Parathyroid adenoma (tissue), 2 donors: ENCODE measurements around the gene ATP9B.

Experiments used
- H2AFZ ChIP-seq: fragments of 300-600 bp; sonication (generic); one replicate; pipeline ENCODE4 v1.7.0; 2017; ENCODE audit warnings: antibody characterized with exemption, mild to moderate bottlenecking
- H3K27ac ChIP-seq: fragments of 300-600 bp; sonication (generic); one replicate; pipeline ENCODE4 v1.7.0; 2017
- H3K27me3 ChIP-seq: fragments of 300-600 bp; sonication (generic); one replicate; pipeline ENCODE4 v1.7.0; 2017; ENCODE audit warnings: low read length; ENCODE audit not compliant: control insufficient read depth, insufficient read depth
- H3K36me3 ChIP-seq: fragments of 300-600 bp; sonication (generic); one replicate; pipeline ENCODE4 v1.7.0; 2017; ENCODE audit warnings: low read length; ENCODE audit not compliant: control insufficient read depth, insufficient read depth
- H3K4me1 ChIP-seq: fragments of 300-600 bp; sonication (generic); one replicate; pipeline ENCODE4 v1.7.0; 2017; ENCODE audit warnings: control low read depth
- H3K4me2 ChIP-seq: fragments of 300-600 bp; sonication (generic); one replicate; pipeline ENCODE4 v1.7.0; 2017; ENCODE audit warnings: low read length
- H3K4me3 ChIP-seq: fragments of 300-600 bp; sonication (generic); one replicate; pipeline ENCODE4 v1.7.0; 2017; ENCODE audit warnings: low read depth, low read length
- H3K79me2 ChIP-seq: fragments of 300-600 bp; sonication (generic); one replicate; pipeline ENCODE4 v1.7.0; 2017; ENCODE audit warnings: control low read depth
- H3K9ac ChIP-seq: fragments of 300-600 bp; sonication (generic); one replicate; pipeline ENCODE4 v1.7.0; 2017; ENCODE audit warnings: mild to moderate bottlenecking
- H3K9me3 ChIP-seq: fragments of 300-600 bp; sonication (generic); one replicate; pipeline ENCODE4 v1.7.0; 2017; ENCODE audit warnings: low read length; ENCODE audit not compliant: control insufficient read depth
- TF ChIP-seq, protein P1 (sequence below): fragments of 300-600 bp; sonication (generic); IDR thresholded peaks from one replicate; pipeline ENCODE4 v1.7.0; 2017; ENCODE audit warnings: antibody characterized with exemption, mild to moderate bottlenecking
- donor health status: primary hyperparathyroidism.

Gene ATP9B

GRCh38 chr18:79329786-79330185, 260.6 kb downstream of the ATP9B start:
- no peaks in the 10 kb centered on the region for H3K79me2 ChIP-seq
- no peak overlapping the region for H3K4me2 ChIP-seq
- no peaks in the 10 kb centered on the region for H3K27me3 ChIP-seq
- no peak overlapping the region for H3K9ac ChIP-seq
- no peaks in the 10 kb centered on the region for H3K9me3 ChIP-seq
- TF ChIP-seq, protein P1, sequence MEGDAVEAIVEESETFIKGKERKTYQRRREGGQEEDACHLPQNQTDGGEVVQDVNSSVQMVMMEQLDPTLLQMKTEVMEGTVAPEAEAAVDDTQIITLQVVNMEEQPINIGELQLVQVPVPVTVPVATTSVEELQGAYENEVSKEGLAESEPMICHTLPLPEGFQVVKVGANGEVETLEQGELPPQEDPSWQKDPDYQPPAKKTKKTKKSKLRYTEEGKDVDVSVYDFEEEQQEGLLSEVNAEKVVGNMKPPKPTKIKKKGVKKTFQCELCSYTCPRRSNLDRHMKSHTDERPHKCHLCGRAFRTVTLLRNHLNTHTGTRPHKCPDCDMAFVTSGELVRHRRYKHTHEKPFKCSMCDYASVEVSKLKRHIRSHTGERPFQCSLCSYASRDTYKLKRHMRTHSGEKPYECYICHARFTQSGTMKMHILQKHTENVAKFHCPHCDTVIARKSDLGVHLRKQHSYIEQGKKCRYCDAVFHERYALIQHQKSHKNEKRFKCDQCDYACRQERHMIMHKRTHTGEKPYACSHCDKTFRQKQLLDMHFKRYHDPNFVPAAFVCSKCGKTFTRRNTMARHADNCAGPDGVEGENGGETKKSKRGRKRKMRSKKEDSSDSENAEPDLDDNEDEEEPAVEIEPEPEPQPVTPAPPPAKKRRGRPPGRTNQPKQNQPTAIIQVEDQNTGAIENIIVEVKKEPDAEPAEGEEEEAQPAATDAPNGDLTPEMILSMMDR = no peak
- no peaks in the 10 kb centered on the region for H3K36me3 ChIP-seq
- H3K4me3 ChIP-seq = no peak overlapping the region
- no peaks in the 10 kb centered on the region for H3K4me1 ChIP-seq
- H3K27ac ChIP-seq = no peak overlapping the region
- H2AFZ ChIP-seq = no peak overlapping the region

DNA sequence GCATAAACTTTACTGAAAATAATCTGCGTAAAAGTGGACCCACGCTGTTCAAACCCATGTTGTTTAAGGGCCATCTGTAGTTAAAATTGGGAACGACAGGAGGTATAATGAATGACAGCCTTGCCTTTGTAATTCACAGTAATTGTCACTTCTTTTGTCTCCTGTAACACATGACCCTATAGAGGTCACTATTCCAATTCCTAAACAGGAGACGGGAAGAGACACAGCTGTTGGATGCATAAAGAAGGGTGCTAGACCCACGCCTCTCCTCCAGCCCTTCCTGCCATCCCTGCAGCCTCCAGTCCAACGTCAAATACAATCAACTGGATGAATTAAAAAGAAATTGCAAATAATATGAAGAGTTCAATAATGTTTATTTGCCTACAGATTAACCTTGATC, 263.5 kb downstream of the ATP9B start:
- H3K36me3 ChIP-seq = no peaks in the 10 kb centered on the region
- no peak overlapping the region for H3K4me2 ChIP-seq
- no peak overlapping the region for H3K27ac ChIP-seq
- no peaks in the 10 kb centered on the region for H3K9me3 ChIP-seq
- H3K79me2 ChIP-seq = no peaks in the 10 kb centered on the region
- H3K9ac ChIP-seq = no peak overlapping the region
- no peak overlapping the region for H2AFZ ChIP-seq
- TF ChIP-seq, protein P1 = no peak
- no peaks in the 10 kb centered on the region for H3K27me3 ChIP-seq
- no peaks in the 10 kb centered on the region for H3K4me1 ChIP-seq
- H3K4me3 ChIP-seq = no peak overlapping the region

DNA sequence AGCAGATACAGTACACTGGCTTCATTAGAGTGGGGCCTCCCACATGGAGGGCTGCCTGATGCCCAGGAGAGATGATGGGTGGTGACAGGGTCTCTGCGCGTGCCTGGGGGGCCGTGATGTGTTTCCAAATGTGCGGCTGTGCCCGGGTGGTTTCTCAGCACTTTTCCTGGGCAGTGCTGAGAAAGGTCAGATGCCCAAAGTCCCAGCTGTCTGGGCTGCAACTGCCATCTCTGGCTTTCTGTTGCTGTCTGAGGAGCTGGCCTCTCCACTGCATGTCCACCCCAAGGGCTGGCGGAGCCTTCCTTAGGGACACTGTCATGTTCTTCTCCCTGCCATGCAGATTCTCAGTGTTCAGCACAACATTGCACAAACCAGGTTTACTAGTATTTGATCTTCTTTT, 263.9 kb downstream of the ATP9B start:
- Histone ChIP-seq H2AFZ (no peak overlapping the region), H3K36me3 (no peaks in the 10 kb centered on the region), H3K4me2 (no peak overlapping the region), H3K27me3 (no peaks in the 10 kb centered on the region), H3K9me3 (no peaks in the 10 kb centered on the region), H3K27ac (no peak overlapping the region), H3K9ac (no peak overlapping the region), H3K79me2 (no peaks in the 10 kb centered on the region), H3K4me3 (no peak overlapping the region), H3K4me1 (no peaks in the 10 kb centered on the region)
- TF ChIP-seq, protein P1 = no peak

DNA sequence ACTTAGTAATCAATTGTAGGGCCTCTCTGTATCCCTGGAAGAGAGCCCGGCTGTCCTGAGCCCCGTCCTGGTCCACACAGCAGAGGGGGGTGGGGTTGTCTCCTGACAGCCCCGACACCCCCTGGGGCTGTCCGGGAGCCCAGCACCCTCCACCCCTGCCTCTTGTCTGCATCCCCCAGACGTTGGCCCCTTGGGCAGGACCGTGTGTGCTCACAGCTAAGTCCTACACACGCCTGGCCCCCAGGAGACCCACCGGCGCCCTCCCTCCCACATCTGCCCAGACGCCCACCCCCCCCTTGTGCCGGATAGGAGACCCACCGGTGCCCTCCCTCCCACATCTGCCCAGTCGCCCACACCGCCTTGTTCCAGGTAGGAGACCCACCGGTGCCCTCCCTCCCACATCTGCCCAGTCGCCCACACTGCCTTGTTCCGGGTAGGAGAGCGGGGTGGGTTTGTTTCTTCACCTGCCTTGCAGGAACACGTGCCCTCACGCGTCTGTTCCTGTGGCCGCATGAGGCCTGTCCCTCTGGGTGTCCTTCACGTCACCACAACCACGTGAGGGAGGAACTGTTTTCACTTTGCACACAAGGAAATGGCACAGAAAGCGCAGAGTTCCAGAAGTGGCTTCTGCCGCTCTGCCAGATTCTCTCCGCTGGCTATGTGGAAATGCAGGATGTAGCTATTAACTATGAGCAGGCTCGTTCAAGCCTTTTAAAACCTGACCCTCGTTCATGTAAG, 265.5 kb downstream of the ATP9B start:
- Histone ChIP-seq H3K4me2 (no peak overlapping the region), H3K9ac (no peak overlapping the region), H3K27me3 (no peaks in the 10 kb centered on the region), H3K4me1 (no peaks in the 10 kb centered on the region), H3K36me3 (no peaks in the 10 kb centered on the region), H3K4me3 (no peak overlapping the region), H3K27ac (no peak overlapping the region), H2AFZ (no peak overlapping the region), H3K9me3 (no peaks in the 10 kb centered on the region), H3K79me2 (no peaks in the 10 kb centered on the region)
- TF ChIP-seq, protein P1 = no peak

DNA sequence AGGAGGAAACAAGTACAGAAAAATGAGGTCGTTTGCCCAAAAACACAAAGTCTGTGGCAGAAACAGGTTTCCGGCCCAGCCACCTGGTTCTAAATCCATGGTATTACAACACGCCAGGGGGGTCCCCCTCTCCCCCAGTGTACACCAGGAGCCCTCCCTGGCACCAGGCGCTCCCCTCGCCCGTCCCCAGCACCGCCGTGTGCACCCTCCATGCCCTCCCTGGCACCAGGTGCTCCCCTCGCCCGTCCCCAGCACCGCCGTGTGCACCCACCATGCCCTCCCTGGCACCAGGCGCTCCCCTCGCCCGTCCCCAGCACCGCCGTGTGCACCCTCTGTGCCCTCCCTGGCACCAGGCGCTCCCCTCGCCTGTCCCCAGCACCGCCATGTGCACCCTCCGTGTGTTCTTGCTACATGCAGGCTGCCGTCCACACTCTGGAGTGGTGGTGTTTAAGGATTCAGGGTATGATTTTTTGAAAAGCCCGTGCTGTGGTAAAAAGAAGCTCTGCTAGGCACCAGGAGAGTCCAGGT, 266.7 kb downstream of the ATP9B start:
- Histone ChIP-seq H3K79me2 (no peaks in the 10 kb centered on the region), H3K4me3 (no peak overlapping the region), H3K27me3 (no peaks in the 10 kb centered on the region), H3K4me1 (no peaks in the 10 kb centered on the region), H3K27ac (no peak overlapping the region), H3K9me3 (no peaks in the 10 kb centered on the region), H3K4me2 (no peak overlapping the region), H3K36me3 (no peaks in the 10 kb centered on the region), H2AFZ (no peak overlapping the region), H3K9ac (no peak overlapping the region)
- TF ChIP-seq, protein P1 = no peak
